Heart left ventricle (tissue), 16 donors: ENCODE data around the gene SLC22A6. TPM values are rescaled to one million over a fixed set of nuclear protein-coding genes. Genes with fewer than 3 reads are reported as not detected.

Experiments
- ATAC-seq, 4 donors: fragments of 200-7000 bp; cut with Tn5 transposase; one replicate each; pipeline ENCODE4 v1.9.1; 2020 to 2022; ENCODE audit warnings: moderate library complexity in 4 of 4, mild to moderate bottlenecking in 3 of 4, moderate number of reproducible peaks in 1 of 4
- DNase-seq, 5 donors: peaks; one replicate each; pipeline ENCODE4 v3.0.0-alpha.2; 2020
- H3K27ac ChIP-seq, 12 donors: fragments of 200-600 bp; sonication (generic) in 4 of 12; one replicate each; pipeline versions ENCODE4 v1.5.0 to v1.8.0; 2016 to 2022; ENCODE audit warnings: mild to moderate bottlenecking in 2 of 12
- H3K27me3 ChIP-seq, 9 donors: fragments of 200-600 bp; sonication (generic) in 2 of 9; one replicate each; pipeline versions ENCODE4 v1.5.1 to v1.8.0; 2016 to 2022; ENCODE audit warnings: mild to moderate bottlenecking in 3 of 9
- H3K36me3 ChIP-seq, 9 donors: fragments of 200-600 bp; sonication (generic) in 2 of 9; one replicate each; pipeline versions ENCODE4 v1.5.0 to v1.8.0; 2018 to 2022; ENCODE audit warnings: mild to moderate bottlenecking in 2 of 9
- H3K4me1 ChIP-seq, 12 donors: fragments of 200-600 bp; sonication (generic) in 4 of 12; one replicate each; pipeline versions ENCODE4 v1.5.0 to v1.8.0; 2016 to 2022; ENCODE audit warnings: mild to moderate bottlenecking in 3 of 12
- H3K4me3 ChIP-seq, 12 donors: fragments of 200-600 bp; sonication (generic) in 4 of 12; one replicate each; pipeline versions ENCODE4 v1.5.0 to v1.8.0; 2017 to 2022; ENCODE audit warnings: mild to moderate bottlenecking in 9 of 12, moderate library complexity in 4 of 12
- H3K9me3 ChIP-seq, 12 donors: fragments of 200-600 bp; sonication (generic) in 4 of 12; one replicate each; pipeline versions ENCODE4 v1.5.0 to v1.8.0; 2016 to 2022; ENCODE audit warnings: mild to moderate bottlenecking in 1 of 12
- CTCF ChIP-seq, 12 donors: fragments of 200-600 bp; sonication (generic) in 4 of 12; IDR thresholded peaks; one replicate each; pipeline versions ENCODE4 v1.5.0 to v1.8.0; 2018 to 2022; ENCODE audit warnings: antibody characterized with exemption in 12 of 12, mild to moderate bottlenecking in 5 of 12
- POLR2A ChIP-seq, 2 donors: fragments of 450-650 bp; IDR thresholded peaks; one replicate each; pipeline ENCODE4 v1.6.1; 2017; ENCODE audit warnings: antibody characterized with exemption in 2 of 2, mild to moderate bottlenecking in 2 of 2, moderate library complexity in 2 of 2
- WGBS, 4 donors: extraction: QIAGEN DNeasy Blood & Tissue Kit in 2 of 4; methylation state at CpG; one replicate each; pipeline versions ENCODE4 v1.1.5 to v1.1.7; 2013 to 2018; 5-methylcytosine and 5-hydroxymethylcytosine counted together
- intact Hi-C, 10 donors: fragments of 100-400 bp; cut with DNase I; formaldehyde crosslinking; loops; one replicate each; pipeline versions ENCODE4 v1.11.1 to v1.14.2; 2022
- polyA plus RNA-seq, 2 donors: library from polyadenylated mRNA; stranded (reverse); fragments of 200-250 nt; gene quantifications; one replicate each; pipeline ENCODE4 v1.2.3, GENCODE V29; 2013
- total RNA-seq, 9 donors: library from RNA; depleted of rRNA in 2 of 9; stranded (reverse); fragments of >200 nt in 2 of 9; fragmentation: NEBNext Ultra II Directional in 3 of 9; extraction: Animal tissue kit (Norgen Biotek cat#: 25700) in 3 of 9; gene quantifications; one replicate each; pipeline versions ENCODE4 v1.1.0 to v1.2.4, GENCODE V29; 2016 to 2023
- donor health status: ischemic (EF 13 %, LVEDD 7.1; RV severe dilation, severe dysfunction).
- donor health status: healthy with polysubstance abuse.
- donor health status: DM: no; HTN: yes; CAD: no.
- donor health status: DM: no; HTN: no; CAD: no.
- donor health status: ischemic (EF 25% LVEDD 6.9; RV normal size, moderate dysfunction).
- donor health status: ischemic (EF 25% LVEDD 5.7; RV mildly dilated, moderate dysfunction).
- donor health status: healthy.
- donor health status: DM: yes; HTN: yes; CAD: no.
- donor health status: ischemic (EF 35%, LVEDD 5.7; RV mildly dilated, moderate dysfunction).
- donor health status: nonischemic (EF 11% LVEDD 7.7; RV severe dilation, severe dysfunction).
- donor health status: DM: yes; HTN: yes; CAD: no.
- donor health status: PGD.
- donor health status: ischemic (EF 29% LVEDD 5.4; RV normal size, mild dysfunction).
- donor health status: nonischemic (EF 23%, LVEDD 6.1; RV moderate dilation, normal function).

SLC22A6 gene
- total and polyA plus RNA-seq, 11 donors: not detected

GRCh38 chr11:62930666-62931065 is 54.1 kb downstream of the SLC22A6 start:
- Histone ChIP-seq H3K4me1 (peaks cover 3 to 17% (median 11%) of the 10 kb centered on the region in 12 donors), H3K27me3 (peaks cover 6 to 37% (median 17%) of the 10 kb centered on the region in 9 donors), H3K4me3 (no peak overlapping the region), H3K9me3 (no peaks in the 10 kb centered on the region), H3K36me3 (no peaks in the 10 kb centered on the region), H3K27ac (no peak overlapping the region)
- ATAC-seq (no peak), DNase-seq (no peak)
- TF ChIP-seq CTCF (IDR thresholded peaks at IDR 0.05) (no peak), POLR2A (IDR thresholded peaks at IDR 0.05) (no peak)
- intact Hi-C loops: no loop called here
- 47 to 70% (median 64%) methylated on average over 1 of the region's 1 CpG for WGBS, 4 donors

GRCh38 chr11:62930157-62930556 is 54.6 kb downstream of the SLC22A6 start:
- ATAC-seq: peak in 1 of 4 donors; percentile 23
- Histone ChIP-seq H3K27ac (no peak overlapping the region), H3K9me3 (no peaks in the 10 kb centered on the region), H3K4me3 (no peak overlapping the region), H3K27me3 (peaks cover 9 to 42% (median 22%) of the 10 kb centered on the region in 9 donors), H3K36me3 (no peaks in the 10 kb centered on the region), H3K4me1 (peaks cover 3 to 21% (median 11%) of the 10 kb centered on the region in 12 donors)
- peak in 1 of 5 donors; percentile 48 for DNase-seq
- TF ChIP-seq POLR2A (IDR thresholded peaks at IDR 0.05) (no peak), CTCF (IDR thresholded peaks at IDR 0.05) (no peak)
- intact Hi-C loops: no loop called here
- 41 to 53% (median 47%) methylated on average over 4 of the region's 4 CpGs for WGBS, 4 donors

- Histone ChIP-seq H3K4me1 (peaks cover 3 to 32% (median 20%) of the 10 kb centered on the region in 12 donors), H3K27me3 (peaks cover 17 to 62% (median 40%) of the 10 kb centered on the region in 9 donors), H3K4me3 (no peak overlapping the region), H3K36me3 (no peaks in the 10 kb centered on the region), H3K27ac (no peak overlapping the region), H3K9me3 (no peaks in the 10 kb centered on the region)
- TF ChIP-seq CTCF (IDR thresholded peaks at IDR 0.05) (no peak), POLR2A (IDR thresholded peaks at IDR 0.05) (no peak)
- WGBS, 4 donors: 57 to 71% (median 66%) methylated on average over 13 of the region's 13 CpGs
- no peak for ATAC-seq
- intact Hi-C loops: no loop called here
- DNase-seq: no peak
These were observed 56.8 kb downstream of the SLC22A6 start for GRCh38 chr11:62928011-62928410.

GRCh38 chr11:62926680-62927455 is 57.9 kb downstream of the SLC22A6 start:
- TF ChIP-seq CTCF (IDR thresholded peaks at IDR 0.05): no peak
- intact Hi-C loops: no loop called here
- 12 to 30% (median 19%) methylated on average over 40 to 53 of the region's 53 CpGs for WGBS, 4 donors
- peak overlapping the region in 11 of 12 donors; percentile 18 to 54 (median 47) for H3K4me3 ChIP-seq
- H3K36me3 ChIP-seq: no peaks in the 10 kb centered on the region
- DNase-seq (no peak), ATAC-seq (peak in 1 of 4 donors; percentile 28)
- H3K4me1 ChIP-seq: peaks cover 3 to 39% (median 20%) of the 10 kb centered on the region in 12 donors
- H3K9me3 ChIP-seq: no peaks in the 10 kb centered on the region
- H3K27me3 ChIP-seq: peaks cover 23 to 73% (median 51%) of the 10 kb centered on the region in 9 donors
- no peak overlapping the region for H3K27ac ChIP-seq

Other genes starting within 250 kb of the SLC22A6 start
- 10 to 100 TPM in 4 of 9 donors, 1 to 10 TPM in 5; 6.9 to 16.6 (median 9.9) TPM for gene ZBTB3, start 230.8 kb downstream of the SLC22A6 start, total RNA-seq
- gene ZBTB3, start 230.8 kb downstream of the SLC22A6 start, polyA plus RNA-seq: 1 to 10 TPM; 3.5 to 3.7 TPM
- 10 to 100 TPM; 32.6 to 61.2 (median 43.8) TPM for gene POLR2G, start 223.4 kb downstream of the SLC22A6 start, total RNA-seq
- 100 to 1,000 TPM in 1 of 2 donors, 10 to 100 TPM in 1; 43.6 to 106 TPM for gene POLR2G, start 223.4 kb downstream of the SLC22A6 start, polyA plus RNA-seq
- 10 to 100 TPM in 3 of 9 donors, 1 to 10 TPM in 6; 7.1 to 19.5 (median 9.3) TPM for gene TAF6L, start 213.6 kb downstream of the SLC22A6 start, total RNA-seq
- 10 to 100 TPM; 12.7 to 12.9 TPM for gene TAF6L, start 213.6 kb downstream of the SLC22A6 start, polyA plus RNA-seq
- gene TMEM179B, start 197.6 kb downstream of the SLC22A6 start, total RNA-seq: 10 to 100 TPM; 14.7 to 46.0 (median 19.4) TPM
- 10 to 100 TPM; 23.8 to 47.3 TPM for gene TMEM179B, start 197.6 kb downstream of the SLC22A6 start, polyA plus RNA-seq
- 10 to 100 TPM; 19.0 to 52.3 (median 25.9) TPM for gene TMEM223, start 193.0 kb downstream of the SLC22A6 start, total RNA-seq
- 10 to 100 TPM; 26.3 to 55.6 TPM for gene TMEM223, start 193.0 kb downstream of the SLC22A6 start, polyA plus RNA-seq
- gene NXF1, start 179.5 kb downstream of the SLC22A6 start, total RNA-seq: 10 to 100 TPM; 28.5 to 51.7 (median 34.1) TPM
- 10 to 100 TPM; 40.7 to 63.4 TPM for gene NXF1, start 179.5 kb downstream of the SLC22A6 start, polyA plus RNA-seq
- 10 to 100 TPM; 16.2 to 26.8 (median 18.9) TPM for gene STX5, start 152.9 kb downstream of the SLC22A6 start, total RNA-seq
- gene STX5, start 152.9 kb downstream of the SLC22A6 start, polyA plus RNA-seq: 10 to 100 TPM in 1 of 2 donors, 1 to 10 TPM in 1; 8.6 to 36.1 TPM
- gene TEX54, start 152.1 kb downstream of the SLC22A6 start, total RNA-seq: not detected
- not detected for gene TEX54, start 152.1 kb downstream of the SLC22A6 start, polyA plus RNA-seq
- gene WDR74, start 145.4 kb downstream of the SLC22A6 start, total RNA-seq: 10 to 100 TPM; 19.2 to 36.6 (median 24.8) TPM
- gene WDR74, start 145.4 kb downstream of the SLC22A6 start, polyA plus RNA-seq: 10 to 100 TPM; 28.7 to 70.6 TPM
- gene SLC3A2, start 104.1 kb downstream of the SLC22A6 start, total RNA-seq: 10 to 100 TPM; 26.6 to 76.0 (median 59.1) TPM
- gene SLC3A2, start 104.1 kb downstream of the SLC22A6 start, polyA plus RNA-seq: 100 to 1,000 TPM in 1 of 2 donors, 10 to 100 TPM in 1; 27.1 to 103 TPM
- gene CHRM1, start 63.6 kb downstream of the SLC22A6 start, total RNA-seq: under 1 TPM in 2 of 9 donors, not detected in 7; 0.08 to 0.31 TPM
- gene CHRM1, start 63.6 kb downstream of the SLC22A6 start, polyA plus RNA-seq: not detected
- gene SLC22A8, start 30.9 kb upstream of the SLC22A6 start, total RNA-seq: not detected
- gene SLC22A8, start 30.9 kb upstream of the SLC22A6 start, polyA plus RNA-seq: not detected
- not detected for gene SLC22A24, start 159.3 kb upstream of the SLC22A6 start, total RNA-seq
- gene SLC22A24, start 159.3 kb upstream of the SLC22A6 start, polyA plus RNA-seq: not detected